T-helper 2 cell treated with Interferon-gamma antibody and Interleukin-4, amounts not matched to agents 100 ng/mL and 5 ng/mL, for 36 hours (primary cell): ENCODE data around the gene MICALL1. TPM values are rescaled to one million over a fixed set of nuclear protein-coding genes. Genes with fewer than 3 reads are reported as not detected.
"Not testable (repeated sequence)": the region's sequence is repeated elsewhere in the genome, so short reads cannot be mapped to it uniquely, and the experiment has no call there.

ENCODE experiments used
- intact Hi-C: fragments of 100-400 bp; cut with micrococcal nuclease; formaldehyde crosslinking; loops from one replicate; pipeline ENCODE4 v1.15.1; 2023
- total RNA-seq: library from RNA; stranded (reverse); gene quantifications from 2 replicates; pipeline ENCODE4 v1.2.3, GENCODE V29; 2022

Gene MICALL1
- total RNA-seq, 1 donor from 2014 or later = 27.9 TPM

DNA sequence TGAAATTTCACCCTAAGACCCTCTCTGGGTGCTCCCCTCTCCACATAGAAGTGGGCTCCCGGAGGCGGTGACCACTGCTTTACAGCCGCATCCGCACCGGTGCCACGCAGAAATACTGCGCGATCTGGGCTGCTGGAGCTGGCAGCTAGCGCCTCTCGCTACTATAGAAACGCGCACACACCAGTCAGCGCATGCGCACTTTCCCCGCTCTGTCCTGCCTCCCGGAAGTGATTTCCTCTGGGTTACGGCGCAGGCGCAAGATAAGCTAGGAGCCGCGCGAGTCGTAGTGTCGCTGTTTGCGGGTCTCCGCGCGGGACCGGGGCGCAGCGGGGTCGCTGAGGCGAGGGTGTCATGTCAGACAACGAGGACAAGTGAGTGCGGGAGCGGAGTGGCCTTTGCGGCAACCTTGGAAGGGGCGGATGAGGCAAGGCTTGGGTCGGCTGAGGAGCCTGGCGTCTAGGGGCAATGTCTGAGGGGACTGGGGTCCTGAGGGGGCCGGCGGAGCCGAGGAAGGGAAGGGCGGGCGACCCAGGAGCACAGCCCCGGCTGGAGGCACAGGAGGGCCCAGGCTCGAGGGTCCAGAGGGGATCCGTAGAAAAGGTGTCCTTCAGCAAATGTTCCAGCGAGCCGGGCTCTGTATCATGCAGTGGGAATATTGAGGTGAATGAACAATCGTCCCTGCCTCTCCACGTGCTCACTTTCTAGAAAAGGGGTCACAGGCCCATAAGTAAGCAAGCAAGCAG, 47.5 kb downstream of the MICALL1 start, which contains the start of the genes C22orf23 and POLR2F:
Gene C22orf23, minus strand, starts transcription at position 165 of the 743 bp plus-strand sequence. CDS start 452 bp downstream, outside the sequence.
Gene POLR2F, plus strand, starts transcription at position 263 of the 743 bp plus-strand sequence. Its CDS starts 89 bp downstream, at position 352.
- intact Hi-C loops = loop anchor here (5.0 kb wide), 2 partner anchors 46 to 146 kb away; partner anchors contain the start of genes GCAT and MICALL1

DNA sequence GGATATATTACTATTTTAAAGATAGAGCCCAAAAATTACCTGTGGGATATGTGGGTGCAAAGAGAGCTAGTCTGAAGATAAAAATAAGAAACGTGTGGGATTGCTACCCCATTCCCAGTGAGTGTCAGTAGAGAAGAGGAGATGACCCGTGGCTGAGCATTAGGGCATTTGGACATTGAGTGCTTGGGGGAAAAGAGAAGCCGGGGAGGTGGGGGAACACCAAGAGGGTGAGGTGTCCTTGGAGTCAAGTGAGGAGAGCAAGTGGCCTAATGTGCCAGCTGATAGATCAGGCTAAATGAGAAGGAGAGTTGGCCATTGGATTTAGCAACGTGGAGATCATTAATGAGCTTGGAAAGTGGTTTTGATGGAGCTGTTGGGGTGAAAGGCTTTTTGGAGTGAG, 48.6 kb downstream of the MICALL1 start:
- intact Hi-C loops = loop anchor here (5.0 kb wide), 2 partner anchors 47 to 147 kb away; partner anchors contain the start of genes GCAT and MICALL1

DNA sequence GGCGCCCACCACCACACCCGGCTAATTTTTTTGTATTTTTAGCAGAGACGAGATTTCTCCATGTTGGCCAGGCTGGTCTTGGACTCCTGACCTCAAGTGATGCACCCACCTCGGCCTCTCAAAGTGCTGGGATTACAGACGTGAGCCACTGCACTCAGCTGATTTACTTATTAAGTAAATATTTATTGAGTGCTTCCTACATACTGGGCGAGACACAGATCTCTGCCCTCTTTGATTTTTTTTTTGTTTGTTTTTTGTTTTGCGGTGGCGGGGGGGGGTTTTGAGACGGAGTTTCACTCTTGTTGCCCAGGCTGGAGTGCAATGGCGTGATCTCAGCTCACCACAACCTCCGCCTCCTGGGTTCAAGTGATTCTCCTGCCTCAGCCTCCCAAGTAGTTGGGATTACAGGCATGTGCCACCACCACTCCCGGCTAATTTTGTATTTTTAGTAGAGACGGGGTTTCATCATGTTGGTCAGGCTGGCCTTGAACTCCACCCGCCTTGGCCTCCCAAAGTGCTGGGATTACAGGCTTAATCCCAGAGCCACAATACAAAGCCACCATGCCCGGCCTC, 49.8 kb downstream of the MICALL1 start:
- intact Hi-C loops = not testable (repeated sequence)

DNA sequence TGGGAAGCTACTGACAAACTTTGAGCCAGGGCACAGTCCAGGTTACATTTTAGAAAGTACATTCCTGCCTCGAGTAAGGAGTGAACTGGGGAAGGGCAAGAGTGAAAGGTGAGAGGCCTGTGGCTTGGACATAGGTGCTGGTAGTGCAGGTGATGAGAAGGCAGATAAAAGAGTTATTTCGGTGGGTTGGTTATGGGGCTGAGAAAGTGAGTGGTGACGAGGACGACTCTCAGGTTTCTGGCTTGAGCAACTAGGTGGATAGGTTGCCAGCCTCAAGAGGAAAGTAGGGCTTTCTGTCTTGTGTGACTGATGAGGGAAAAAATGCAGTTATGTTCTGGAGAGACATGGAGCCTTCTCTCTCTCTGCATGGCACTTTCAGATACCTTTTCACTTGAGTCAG, 51.1 kb downstream of the MICALL1 start:
- intact Hi-C loops = no loop called here

DNA sequence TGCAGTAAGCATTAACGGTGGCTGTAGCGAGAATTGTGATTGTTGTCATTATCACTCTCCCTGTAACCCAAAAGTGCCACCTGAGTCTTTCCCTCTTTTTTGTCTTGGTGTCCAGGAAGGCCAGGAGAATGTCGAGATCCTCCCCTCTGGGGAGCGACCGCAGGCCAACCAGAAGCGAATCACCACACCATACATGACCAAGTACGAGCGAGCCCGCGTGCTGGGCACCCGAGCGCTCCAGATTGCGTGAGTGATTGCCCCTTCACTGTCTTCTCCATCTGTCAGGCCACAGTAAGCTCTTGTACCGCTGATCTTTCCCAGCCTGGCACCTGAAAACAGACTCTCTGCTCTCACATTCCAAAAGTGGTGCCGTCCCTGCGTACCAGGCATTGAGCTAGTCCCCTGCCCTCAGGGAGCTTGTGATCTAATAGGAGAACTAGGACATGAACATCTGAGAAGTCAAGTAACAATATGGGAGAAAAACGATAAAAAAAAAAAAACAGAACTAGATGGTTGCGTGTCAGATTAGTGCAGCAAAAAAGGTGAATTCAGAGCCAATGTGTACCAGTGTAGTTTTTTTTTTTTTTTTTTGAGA, 53.2 kb downstream of the MICALL1 start:
- intact Hi-C loops = no loop called here

DNA sequence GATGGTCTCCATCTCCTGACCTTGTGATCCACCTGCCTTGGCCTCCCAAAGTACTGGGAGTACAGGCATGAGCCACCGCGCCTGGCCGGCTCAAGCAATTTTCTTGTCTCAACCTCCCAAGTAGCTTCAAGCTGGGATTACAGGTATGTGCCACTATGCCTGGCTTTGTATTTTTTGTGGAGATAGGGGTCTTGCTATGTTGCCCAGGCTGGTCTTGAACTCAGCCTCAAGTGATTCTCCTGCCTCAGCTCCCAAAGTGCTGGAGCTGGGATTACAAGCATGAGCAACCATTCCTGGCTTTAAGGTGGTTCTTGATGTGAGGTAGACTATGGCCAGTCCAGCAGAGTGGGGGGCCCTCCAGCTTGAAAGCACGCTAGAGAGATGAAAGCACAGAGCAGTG, 55.0 kb downstream of the MICALL1 start:
- intact Hi-C loops = no loop called here

DNA sequence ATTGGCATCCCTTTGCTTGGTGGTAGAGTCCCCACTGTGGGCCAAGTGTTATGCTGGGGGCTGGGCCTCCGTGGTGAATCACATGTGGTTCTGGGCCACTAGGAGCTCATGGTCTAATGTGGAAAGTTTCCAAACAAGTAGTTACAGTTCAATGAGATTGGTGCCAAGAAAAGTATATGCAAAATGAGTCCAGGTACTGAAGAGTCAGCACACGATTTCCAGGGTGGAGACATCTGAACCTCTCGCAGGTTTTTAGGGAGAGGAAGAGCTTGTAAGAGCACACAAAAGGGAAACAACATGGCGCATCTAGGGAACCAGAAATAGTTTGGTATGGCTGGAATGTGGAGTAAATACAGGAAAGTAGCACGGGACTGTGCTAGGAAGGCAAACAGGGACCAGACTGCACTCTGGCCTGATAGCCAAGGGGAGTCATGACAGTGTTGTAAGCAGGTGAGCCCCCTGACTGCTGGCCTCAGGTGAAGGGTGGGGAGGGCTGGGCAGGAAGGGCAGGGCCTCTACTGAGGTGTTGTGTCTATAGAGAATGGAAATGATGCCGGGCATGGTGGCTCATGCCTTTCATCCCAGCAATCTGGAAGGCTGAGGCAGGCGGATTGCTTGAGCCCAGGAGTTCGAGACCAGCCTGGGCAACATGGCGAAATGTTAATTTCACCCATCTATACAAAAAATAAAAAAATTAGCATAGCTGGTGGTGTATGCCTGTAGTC, 60.0 kb downstream of the MICALL1 start:
- intact Hi-C loops = loop anchor here (1.0 kb wide), 1 partner anchor 149 kb away; no protein-coding TSS in a partner anchor

DNA sequence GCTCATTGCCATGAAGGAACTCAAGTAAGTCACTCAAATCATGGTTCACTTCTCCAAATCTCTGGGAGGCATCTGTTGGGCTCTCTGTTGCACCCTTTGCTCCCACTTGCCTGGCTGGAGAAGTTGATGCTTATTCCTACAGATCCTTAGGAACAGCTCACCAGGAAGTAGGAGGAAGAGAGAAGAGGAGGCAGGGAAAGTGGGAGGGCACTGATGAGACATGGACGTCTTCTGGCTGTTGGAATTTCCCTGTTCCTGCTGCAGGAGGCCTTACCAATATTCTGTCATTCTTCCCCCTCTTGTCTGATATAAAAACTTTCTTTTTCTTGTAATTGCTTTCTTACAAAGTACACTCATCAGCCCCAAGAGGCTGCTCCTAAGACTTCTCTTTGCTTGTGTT, 61.0 kb downstream of the MICALL1 start:
- intact Hi-C loops = no loop called here

DNA sequence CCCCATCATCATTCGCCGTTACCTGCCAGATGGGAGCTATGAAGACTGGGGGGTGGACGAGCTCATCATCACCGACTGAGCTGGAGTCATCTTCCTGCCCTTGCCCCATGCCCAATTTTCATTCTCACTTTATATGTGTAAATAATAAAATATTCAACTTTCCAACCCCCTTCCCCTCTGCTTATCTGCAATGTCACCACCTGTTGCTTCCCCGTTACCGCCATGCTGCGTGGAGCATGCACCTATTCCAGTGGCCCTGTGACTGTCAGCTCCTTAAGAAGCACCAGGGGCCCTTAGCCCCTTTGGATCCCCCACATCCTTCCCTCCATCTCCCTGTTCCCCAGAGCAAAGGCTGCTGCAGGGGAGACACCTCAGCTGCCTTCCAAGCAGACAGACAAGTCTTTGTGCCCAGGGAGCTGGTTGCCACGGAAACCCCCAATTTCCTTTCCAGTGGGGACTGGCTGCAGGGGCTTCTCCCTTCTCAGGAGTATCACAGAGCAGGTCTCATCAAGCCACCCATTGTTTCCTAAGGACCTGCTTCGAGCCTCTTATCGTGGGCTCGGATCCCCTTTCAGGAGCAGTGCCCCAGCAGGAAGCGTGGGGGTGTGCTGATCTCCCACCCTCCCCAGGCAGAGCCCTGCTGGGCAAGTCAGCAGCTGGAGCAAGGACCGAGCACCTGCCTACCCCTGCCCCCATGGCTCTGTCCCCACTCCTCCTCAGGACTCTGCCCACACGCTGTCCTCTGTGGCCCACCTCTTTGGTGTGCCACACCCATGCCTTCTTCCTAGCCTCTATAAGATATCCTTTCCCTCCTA, 61.7 kb downstream of the MICALL1 start:
- intact Hi-C loops = no loop called here

DNA sequence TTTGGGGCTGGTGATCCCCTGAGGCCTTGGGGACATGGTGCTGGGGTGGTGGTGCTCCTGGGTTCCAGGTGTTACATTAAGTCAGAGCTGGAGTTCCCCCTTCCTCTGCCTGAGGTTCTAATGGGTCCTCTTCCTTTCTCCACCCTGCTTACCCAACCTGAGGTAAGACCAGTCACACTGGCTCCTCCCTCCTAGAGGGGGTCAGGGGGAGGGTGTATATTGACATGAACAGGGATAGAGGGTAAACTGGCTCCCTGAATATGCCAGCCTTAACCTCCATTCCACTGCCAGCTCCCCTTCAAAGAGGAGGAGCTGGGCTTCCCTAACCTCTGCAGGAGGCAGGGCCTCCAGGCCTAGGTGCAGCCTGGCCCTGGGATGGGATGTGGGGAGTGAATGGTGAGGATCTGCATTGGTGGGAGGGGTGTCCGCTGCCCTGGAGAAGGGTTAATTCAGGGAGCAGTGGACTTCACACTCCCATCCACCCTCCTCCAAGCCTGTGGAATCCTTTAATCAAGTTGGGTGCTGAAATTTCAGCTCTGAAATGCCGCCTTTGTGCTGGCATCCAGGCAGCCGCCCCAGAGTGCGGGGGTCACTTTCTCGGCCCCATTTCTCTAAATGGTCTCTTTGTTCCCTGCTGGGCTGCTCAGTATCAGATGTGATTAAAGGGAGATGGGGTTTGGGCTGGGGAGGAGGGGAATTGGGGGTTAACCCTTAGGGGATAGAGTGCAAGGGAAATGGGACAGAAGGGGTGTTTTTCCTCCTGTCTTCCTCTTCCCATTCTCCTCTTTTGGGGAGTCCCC, 62.6 kb downstream of the MICALL1 start:
- intact Hi-C loops = no loop called here

DNA sequence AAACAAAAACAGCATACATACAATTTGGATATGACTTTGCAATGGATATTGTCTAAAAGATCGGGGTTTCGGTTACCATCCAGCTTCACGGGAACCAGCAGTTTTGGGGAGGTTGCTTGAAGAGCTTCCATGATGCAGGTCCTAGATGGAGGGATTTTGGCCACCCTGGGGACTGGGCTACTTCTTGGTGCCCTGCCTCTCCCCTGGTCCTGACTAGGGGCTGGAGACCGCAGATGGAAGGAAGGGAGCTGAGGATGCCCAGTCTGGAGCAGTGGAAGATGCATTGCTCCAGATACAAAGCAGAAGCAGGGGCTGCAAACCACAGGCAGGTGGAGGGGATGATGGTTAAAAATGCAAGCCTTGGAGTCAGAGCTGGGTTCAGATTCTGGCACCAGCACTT, 64.8 kb downstream of the MICALL1 start:
- intact Hi-C loops = no loop called here

DNA sequence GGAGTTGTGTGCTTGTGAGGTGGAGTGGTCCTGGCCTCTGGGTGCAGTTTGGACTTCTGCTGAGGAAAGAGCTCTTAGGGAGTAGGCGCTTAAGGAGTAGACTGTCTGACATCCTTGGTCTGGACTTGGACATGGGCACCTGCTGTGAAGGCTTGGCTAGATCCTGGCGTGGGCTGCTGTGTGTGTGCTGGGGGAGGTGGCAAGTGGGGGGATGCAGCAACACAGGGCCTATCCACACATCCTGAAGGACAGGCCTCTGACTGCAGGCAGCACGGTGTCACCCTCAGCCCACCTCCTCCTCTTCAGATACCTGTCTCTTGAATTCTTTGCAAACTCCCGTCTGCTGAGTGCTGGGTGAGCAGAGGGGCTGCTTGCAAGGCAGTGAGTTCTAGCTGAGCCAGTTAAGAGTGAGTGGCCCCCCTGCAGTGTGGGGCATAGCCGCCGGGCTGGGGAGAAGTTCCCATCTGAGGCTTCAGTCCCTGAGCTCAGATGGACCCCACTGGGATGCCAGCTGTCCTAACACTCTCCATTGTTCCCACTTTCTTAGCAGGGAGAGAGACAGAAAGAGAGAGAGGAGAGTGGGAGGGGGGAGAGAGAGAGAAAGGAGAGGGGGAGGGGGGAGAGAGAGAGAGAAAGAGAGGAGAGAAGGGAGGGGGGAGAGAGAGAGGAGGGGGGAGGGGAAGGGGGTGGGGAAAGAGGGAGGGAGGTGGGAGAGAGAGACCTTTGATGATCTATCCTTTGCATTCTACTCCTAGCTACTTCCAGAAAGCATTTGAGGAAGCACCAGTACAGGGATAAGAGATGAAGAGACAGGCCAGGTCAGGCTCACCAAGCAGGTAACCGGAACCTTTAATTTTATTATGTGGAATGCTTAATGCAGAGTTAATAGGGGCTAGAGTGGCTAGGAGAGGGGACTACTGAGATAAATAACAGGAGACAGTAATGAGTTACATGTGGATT, 65.7 kb downstream of the MICALL1 start:
- intact Hi-C loops = no loop called here

DNA sequence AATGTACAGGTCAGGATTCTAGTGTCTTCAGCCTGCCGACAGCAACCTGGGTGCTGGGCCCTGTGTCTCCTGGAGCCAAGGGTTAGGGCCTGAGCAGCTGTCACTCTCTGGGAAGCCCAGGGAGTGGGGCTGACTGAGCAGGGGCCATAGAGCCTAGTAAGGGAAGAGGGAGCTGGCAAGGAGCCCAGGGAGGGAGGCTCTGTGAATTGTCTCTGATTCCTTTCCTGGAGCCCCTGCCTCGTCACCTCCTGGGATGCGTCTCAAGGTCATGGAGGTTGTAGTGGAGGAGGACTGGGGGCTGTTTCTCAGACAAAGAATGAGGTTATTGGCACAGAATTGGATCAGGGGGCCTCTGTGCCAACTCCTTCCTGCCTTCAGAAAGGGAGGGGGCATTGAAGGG, 66.4 kb downstream of the MICALL1 start:
- intact Hi-C loops = no loop called here

DNA sequence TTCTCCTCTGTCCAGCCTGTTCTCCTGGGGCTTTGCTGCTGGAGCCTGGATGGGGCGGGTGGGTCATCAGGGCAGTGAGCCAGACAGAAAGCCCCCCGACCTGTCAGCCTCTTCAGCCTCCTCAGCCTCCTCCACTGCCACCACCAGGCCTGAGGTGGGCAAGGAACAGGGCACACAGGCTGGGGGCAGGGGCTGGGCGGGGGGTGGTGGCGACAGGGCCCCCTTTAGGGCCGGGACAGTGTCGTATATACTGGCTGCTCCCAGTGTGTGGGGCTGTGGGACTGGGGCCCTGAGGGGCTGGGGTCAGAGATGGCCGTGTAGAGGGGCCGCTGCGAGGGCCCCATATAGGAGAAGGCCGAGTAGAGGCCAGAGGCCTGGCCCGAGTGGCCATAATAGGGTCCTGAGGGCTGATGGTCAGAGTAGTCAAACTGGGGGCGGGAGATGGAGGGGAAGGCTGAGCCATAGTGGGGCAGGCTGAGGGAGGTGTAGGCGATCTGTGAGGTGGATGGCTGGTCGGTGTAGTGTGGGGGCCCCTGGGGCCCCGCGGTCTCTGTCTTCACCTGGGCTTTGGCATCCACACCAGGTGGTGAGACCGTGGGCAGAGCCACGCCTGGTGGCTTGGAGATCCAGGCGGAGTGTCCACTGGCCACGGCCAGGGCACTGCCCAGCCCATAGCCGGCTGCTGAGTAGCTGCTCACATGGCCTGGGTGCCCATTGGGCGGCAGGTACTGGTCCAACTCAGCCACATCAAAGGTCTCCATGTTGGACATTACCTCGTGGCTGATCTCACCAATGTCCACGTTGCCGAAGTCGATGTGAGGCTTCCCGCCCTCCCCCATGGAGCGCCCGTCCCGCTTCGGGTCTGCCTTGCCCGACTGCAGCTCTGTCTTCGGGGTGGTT, 67.4 kb downstream of the MICALL1 start:
- intact Hi-C loops = no loop called here

DNA sequence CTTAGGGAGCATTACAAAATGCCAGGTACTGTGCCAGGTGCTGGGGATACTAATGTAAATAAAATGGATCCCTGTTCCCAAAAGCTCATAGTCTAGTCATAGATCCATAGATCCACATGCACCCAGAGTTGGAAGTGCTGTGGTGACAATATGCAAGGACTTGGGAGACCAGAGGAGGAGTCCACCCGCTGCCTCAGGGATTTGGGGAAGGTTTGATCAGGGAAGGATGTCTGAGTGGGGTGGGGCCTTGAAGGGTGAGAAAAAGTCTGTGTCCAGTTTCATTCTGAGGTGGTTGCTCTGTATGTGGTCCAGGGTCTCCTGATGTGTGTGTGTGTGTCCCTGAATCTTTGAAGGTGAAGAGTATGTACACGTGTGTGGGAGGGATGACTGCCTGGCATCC, 69.1 kb downstream of the MICALL1 start:
- intact Hi-C loops = no loop called here

DNA sequence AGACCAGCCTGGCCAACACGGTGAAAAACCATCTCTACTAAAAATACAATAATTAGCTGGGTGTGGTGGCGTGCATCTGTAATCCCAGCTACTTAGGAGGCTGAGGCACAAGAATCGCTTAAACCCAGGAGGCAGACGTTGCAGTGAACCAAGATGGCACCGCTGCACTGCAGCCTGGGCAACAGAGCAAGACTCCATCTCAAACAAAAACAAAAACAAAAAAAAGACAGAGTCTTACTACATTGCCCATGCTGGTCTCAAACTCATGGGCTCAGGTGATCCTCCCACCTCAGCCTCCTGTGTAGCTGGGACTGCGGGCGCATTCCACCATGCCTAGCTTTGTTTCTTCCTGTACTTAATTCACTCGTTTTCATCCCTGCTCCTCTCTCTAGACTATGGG, 69.9 kb downstream of the MICALL1 start:
- intact Hi-C loops = not testable (repeated sequence)

DNA sequence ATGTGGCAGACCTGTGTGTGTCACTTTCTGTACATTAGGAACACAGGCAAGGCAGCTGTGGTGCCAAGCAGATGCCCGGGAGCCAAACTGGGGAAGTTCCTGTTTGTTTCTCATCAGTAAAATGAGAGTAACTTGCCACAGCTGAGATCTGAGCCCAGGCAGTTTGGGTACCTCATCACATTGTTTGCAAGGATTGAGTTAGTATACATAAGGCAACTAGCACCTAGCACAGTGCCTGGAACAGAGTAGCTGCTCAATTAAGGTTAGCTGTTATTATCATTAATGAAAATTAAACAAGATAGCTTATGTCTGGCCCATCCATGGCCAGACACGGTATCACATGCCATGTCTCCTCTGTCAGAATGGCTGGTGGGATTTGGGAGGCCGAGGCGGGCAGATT, 70.5 kb downstream of the MICALL1 start:
- intact Hi-C loops = no loop called here

DNA sequence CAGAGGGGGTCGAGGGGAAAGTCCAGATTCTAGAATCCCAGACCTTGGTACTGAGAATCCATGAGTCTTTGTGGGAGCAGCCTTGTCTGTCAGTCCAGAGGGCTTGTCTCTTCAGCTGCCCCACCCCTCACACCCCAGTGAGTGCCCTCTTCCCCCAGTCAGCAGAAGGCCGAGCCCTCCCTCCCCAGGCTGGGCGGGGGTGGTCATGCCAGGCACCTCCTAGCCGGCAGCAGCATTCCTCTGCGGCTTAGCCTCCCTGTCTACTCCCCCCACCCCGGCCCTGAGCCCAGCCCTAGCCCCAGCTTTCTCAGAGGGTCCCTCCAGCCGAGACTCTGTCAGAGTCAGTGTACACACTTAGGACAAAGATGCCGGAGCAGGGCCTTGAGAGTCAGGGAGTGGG, 73.7 kb downstream of the MICALL1 start:
- intact Hi-C loops = no loop called here
